HEK293 (cell line): Measurements from ENCODE around the gene UBA7.
A peak's percentile ranks its signal among the peaks of the same experiment; 100 is the strongest.

Source experiments
- CTCF ChIA-PET: fragments of 350-600 bp; formaldehyde crosslinking; extraction: SDS; loops from one replicate; lab custom pipeline; 2021; ENCODE audit warnings: antibody characterized with exemption; lab: Yijun Ruan, JAX
- POLR2A ChIA-PET: fragments of 300-600 bp; formaldehyde crosslinking; extraction: SDS; loops from one replicate; lab custom pipeline; 2020; ENCODE audit warnings: antibody characterized with exemption, inconsistent platforms; lab: Yijun Ruan, JAX
- H3K27ac ChIP-seq: fragments of 200-500 bp; sonication (Bioruptor generic); 2 replicates; pipeline ENCODE4 v1.5.1; 2014; ENCODE audit warnings: low read depth, low read length, control low read depth, inconsistent platforms; ENCODE audit errors: extremely low read depth
- H3K36me3 ChIP-seq, 2 experiments: fragments of 200-500 bp in 1 of 2; sonication (Bioruptor generic) in 1 of 2; 1 replicate in 1 of 2; 2 replicates in 1 of 2; pipeline ENCODE4 v1.5.1; 2014 to 2017; ENCODE audit warnings: inconsistent platforms in 2 of 2, low read length in 2 of 2; ENCODE audit not compliant: control insufficient read depth in 2 of 2, insufficient read depth in 1 of 2
- H3K4me1 ChIP-seq: fragments of 200-500 bp; sonication (Bioruptor generic); 2 replicates; pipeline ENCODE4 v1.5.1; 2014; ENCODE audit warnings: mild to moderate bottlenecking, low read length, inconsistent platforms; ENCODE audit not compliant: control insufficient read depth, insufficient read depth
- H3K4me3 ChIP-seq: 2 replicates; pipeline ENCODE4 v1.5.1; 2011; ENCODE audit warnings: low read depth, mild to moderate bottlenecking, control low read depth, low read length, moderate library complexity
- H3K9me3 ChIP-seq: fragments of 200-500 bp; sonication (Bioruptor generic); 2 replicates; pipeline ENCODE4 v1.5.1; 2014; ENCODE audit warnings: low read depth, low read length, inconsistent platforms; ENCODE audit not compliant: control insufficient read depth, insufficient read depth
- HOXA7 ChIP-seq: sonication (generic); formaldehyde crosslinking; IDR thresholded peaks from 2 replicates; pipeline ENCODE4 v1.8.1; 2022; ENCODE audit warnings: missing genetic modification reagents, borderline replicate concordance
- OSR2 ChIP-seq: fragments of 450-650 bp; formaldehyde crosslinking; IDR thresholded peaks from 2 replicates; pipeline ENCODE4 v1.5.1; 2016; ENCODE audit warnings: missing biosample characterization, missing genetic modification characterization
- ZBTB1 ChIP-seq: fragments of 450-650 bp; formaldehyde crosslinking; IDR thresholded peaks from 2 replicates; pipeline ENCODE4 v1.5.1; 2016; ENCODE audit warnings: missing biosample characterization, missing genetic modification characterization
- ZBTB20 ChIP-seq: fragments of 450-650 bp; formaldehyde crosslinking; IDR thresholded peaks from 2 replicates; pipeline ENCODE4 v1.5.1; 2016; ENCODE audit warnings: missing biosample characterization, missing genetic modification characterization
- ZBTB8A ChIP-seq: fragments of 450-650 bp; formaldehyde crosslinking; IDR thresholded peaks from 2 replicates; pipeline ENCODE4 v1.5.1; 2016; ENCODE audit warnings: missing biosample characterization, missing genetic modification characterization
- ZNF157 ChIP-seq: fragments of 450-650 bp; formaldehyde crosslinking; IDR thresholded peaks from 2 replicates; pipeline ENCODE4 v1.5.1; 2016; ENCODE audit warnings: missing biosample characterization, missing genetic modification characterization
- ZNF2 ChIP-seq: fragments of 450-650 bp; formaldehyde crosslinking; IDR thresholded peaks from 2 replicates; pipeline ENCODE4 v1.5.1; 2016; ENCODE audit warnings: missing biosample characterization, missing genetic modification characterization
- ZNF223 ChIP-seq: fragments of 450-650 bp; formaldehyde crosslinking; IDR thresholded peaks from 2 replicates; pipeline ENCODE4 v1.5.1; 2016; ENCODE audit warnings: missing biosample characterization, missing genetic modification characterization
- ZNF48 ChIP-seq: fragments of 450-650 bp; formaldehyde crosslinking; IDR thresholded peaks from 2 replicates; pipeline ENCODE4 v1.5.1; 2016; ENCODE audit warnings: missing biosample characterization, missing genetic modification characterization
- ZNF548 ChIP-seq: fragments of 450-650 bp; formaldehyde crosslinking; IDR thresholded peaks from 2 replicates; pipeline ENCODE4 v1.5.1; 2016; ENCODE audit warnings: missing biosample characterization, missing genetic modification characterization
- ZNF596 ChIP-seq: fragments of 450-650 bp; IDR thresholded peaks from 2 replicates; pipeline ENCODE4 v1.5.0; 2018; ENCODE audit warnings: missing biosample characterization, mild to moderate bottlenecking, missing genetic modification characterization, moderate library complexity
- ZNF600 ChIP-seq: fragments of 450-650 bp; formaldehyde crosslinking; IDR thresholded peaks from 2 replicates; pipeline ENCODE4 v1.5.1; 2016; ENCODE audit warnings: missing biosample characterization, missing genetic modification characterization
- ZNF629 ChIP-seq: fragments of 450-650 bp; formaldehyde crosslinking; IDR thresholded peaks from 2 replicates; pipeline ENCODE4 v1.5.1; 2017; ENCODE audit warnings: missing biosample characterization, missing genetic modification characterization
- ZNF677 ChIP-seq: fragments of 450-650 bp; IDR thresholded peaks from 2 replicates; pipeline ENCODE4 v1.5.0; 2018; ENCODE audit warnings: missing biosample characterization, mild to moderate bottlenecking, missing genetic modification characterization, moderate library complexity
- ZNF843 ChIP-seq: fragments of 450-650 bp; formaldehyde crosslinking; IDR thresholded peaks from 2 replicates; pipeline ENCODE4 v1.5.1; 2016; ENCODE audit warnings: missing biosample characterization, missing genetic modification characterization
- TF ChIP-seq, protein P1 (sequence below): fragments of 450-650 bp; IDR thresholded peaks from 2 replicates; pipeline ENCODE4 v1.5.1; 2018; ENCODE audit warnings: missing biosample characterization, missing genetic modification characterization
- TF ChIP-seq, protein P2 (sequence below): fragments of 450-650 bp; formaldehyde crosslinking; IDR thresholded peaks from 2 replicates; pipeline ENCODE4 v1.5.1; 2016; ENCODE audit warnings: missing biosample characterization, missing genetic modification characterization
- TF ChIP-seq, protein P3 (sequence below): fragments of 450-650 bp; formaldehyde crosslinking; IDR thresholded peaks from 2 replicates; pipeline ENCODE4 v1.5.1; 2017; ENCODE audit warnings: missing biosample characterization, mild to moderate bottlenecking, missing genetic modification characterization, moderate library complexity
- TF ChIP-seq, protein P4 (sequence below): fragments of 450-650 bp; formaldehyde crosslinking; IDR thresholded peaks from 2 replicates; pipeline ENCODE4 v1.5.1; 2016; ENCODE audit warnings: missing biosample characterization, missing genetic modification characterization

The UBA7 gene

DNA sequence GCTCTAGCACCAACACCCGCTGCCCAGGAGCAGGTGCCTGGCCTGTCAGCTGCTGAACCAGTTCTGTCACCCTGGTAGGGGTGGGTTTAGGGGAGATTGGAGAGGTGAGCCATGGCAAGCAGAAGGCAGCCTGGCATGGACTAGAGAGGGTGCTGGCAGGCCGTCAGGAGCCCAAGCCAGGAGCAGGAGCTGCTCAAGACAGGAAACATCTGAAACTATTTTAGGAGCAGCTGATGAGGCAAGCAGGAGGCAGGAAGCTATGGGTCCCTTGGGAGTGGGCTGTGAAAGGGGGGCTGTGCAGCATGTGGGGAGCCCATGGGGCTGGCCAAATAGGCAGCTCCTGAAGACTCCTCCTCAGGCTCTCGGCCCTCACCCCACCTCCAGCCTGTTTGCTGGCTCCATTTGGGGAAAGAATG is 8.4 kb downstream of the UBA7 start:
- no peak overlapping the region for H3K4me3 ChIP-seq
- ChIA-PET POLR2A (interaction anchor here (0.6 to 1.1 kb wide), 2 partner anchors 15 to 19 kb away, joined by 3 read pairs; partner anchors contain the start of gene IP6K1), CTCF (interaction anchor here (1.3 to 2.0 kb wide), 2 partner anchors 34 to 95 kb away, joined by 4 to 10 read pairs; no protein-coding TSS in a partner anchor)
- no peaks in the 10 kb centered on the region for H3K9me3 ChIP-seq
- no peak overlapping the region for H3K27ac ChIP-seq
- no peak for TF ChIP-seq ZNF2
- peak; percentile 41 for TF ChIP-seq OSR2 (tag by site-specific recombination)
- 0 out of 2 replicates have a peak, but pooled peaks have one; percentile 42 for TF ChIP-seq ZBTB8A
- TF ChIP-seq, all 188 proteins: peak for 2
- no peaks in the 10 kb centered on the region for H3K4me1 ChIP-seq
- H3K36me3 ChIP-seq: no peaks in the 10 kb centered on the region

DNA sequence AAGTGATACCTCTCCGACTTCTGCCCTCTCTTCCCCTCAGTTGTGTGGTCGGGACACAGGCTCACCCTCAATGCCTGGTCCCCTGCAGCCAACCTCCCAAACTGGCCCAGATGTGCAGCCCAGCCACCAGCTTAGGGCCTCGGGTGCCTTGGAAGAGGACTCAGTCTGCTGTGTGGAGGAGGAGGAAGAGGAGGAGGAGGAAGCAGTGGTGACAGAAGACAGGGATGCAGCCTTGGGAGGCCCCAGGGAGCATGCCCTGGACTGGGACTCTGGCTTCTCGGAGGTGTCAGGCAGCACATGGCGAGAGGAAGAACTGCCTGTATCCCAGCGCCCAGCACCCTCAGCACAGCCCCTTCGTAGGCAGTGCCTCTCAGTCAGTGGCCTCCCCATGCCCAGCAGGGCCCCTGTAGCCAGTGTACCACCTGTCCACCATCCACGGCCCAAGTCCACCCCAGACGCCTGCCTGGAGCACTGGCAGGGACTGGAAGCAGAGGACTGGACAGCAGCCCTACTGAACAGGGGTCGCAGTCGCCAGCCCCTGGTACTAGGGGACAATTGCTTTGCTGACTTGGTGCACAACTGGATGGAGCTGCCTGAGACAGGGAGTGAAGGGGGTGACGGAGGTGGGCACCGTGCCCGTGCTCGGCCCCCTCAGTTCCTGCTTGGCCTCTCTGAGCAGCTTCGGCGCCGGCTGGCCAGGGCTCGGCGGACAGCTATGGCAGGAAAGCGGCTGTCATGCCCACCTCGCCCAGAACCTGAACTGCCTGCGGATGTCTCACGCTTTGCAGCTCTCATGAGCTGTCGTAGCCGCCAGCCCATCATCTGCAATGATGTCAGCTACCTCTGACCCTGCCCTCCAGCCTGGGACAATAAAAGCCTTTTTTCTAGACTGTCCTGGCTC is 9.4 kb downstream of the UBA7 start:
- CTCF ChIA-PET: interaction anchor here (0.6 to 2.7 kb wide), 4 partner anchors 35 to 249 kb away, joined by 3 to 10 read pairs (median 6); no protein-coding TSS in a partner anchor
- Histone ChIP-seq H3K9me3 (no peaks in the 10 kb centered on the region), H3K4me3 (no peak overlapping the region), H3K36me3 (no peaks in the 10 kb centered on the region), H3K27ac (no peak overlapping the region), H3K4me1 (no peaks in the 10 kb centered on the region)
- TF ChIP-seq ZBTB20 (tag by site-specific recombination) (0 out of 2 replicates have a peak, but pooled peaks have one; percentile 1), ZNF677 (tag by site-specific recombination) (no peak), HOXA7 (CRISPR knock-in tag) (no peak)
- TF ChIP-seq, protein P1, sequence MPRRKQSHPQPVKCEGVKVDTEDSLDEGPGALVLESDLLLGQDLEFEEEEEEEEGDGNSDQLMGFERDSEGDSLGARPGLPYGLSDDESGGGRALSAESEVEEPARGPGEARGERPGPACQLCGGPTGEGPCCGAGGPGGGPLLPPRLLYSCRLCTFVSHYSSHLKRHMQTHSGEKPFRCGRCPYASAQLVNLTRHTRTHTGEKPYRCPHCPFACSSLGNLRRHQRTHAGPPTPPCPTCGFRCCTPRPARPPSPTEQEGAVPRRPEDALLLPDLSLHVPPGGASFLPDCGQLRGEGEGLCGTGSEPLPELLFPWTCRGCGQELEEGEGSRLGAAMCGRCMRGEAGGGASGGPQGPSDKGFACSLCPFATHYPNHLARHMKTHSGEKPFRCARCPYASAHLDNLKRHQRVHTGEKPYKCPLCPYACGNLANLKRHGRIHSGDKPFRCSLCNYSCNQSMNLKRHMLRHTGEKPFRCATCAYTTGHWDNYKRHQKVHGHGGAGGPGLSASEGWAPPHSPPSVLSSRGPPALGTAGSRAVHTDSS (tag by site-specific recombination): peak; percentile 49
- POLR2A ChIA-PET: interaction anchor here (0.6 to 1.1 kb wide), 3 partner anchors 18 to 63 kb away, joined by 3 to 5 read pairs (median 3); partner anchors contain the start of gene IP6K1

DNA sequence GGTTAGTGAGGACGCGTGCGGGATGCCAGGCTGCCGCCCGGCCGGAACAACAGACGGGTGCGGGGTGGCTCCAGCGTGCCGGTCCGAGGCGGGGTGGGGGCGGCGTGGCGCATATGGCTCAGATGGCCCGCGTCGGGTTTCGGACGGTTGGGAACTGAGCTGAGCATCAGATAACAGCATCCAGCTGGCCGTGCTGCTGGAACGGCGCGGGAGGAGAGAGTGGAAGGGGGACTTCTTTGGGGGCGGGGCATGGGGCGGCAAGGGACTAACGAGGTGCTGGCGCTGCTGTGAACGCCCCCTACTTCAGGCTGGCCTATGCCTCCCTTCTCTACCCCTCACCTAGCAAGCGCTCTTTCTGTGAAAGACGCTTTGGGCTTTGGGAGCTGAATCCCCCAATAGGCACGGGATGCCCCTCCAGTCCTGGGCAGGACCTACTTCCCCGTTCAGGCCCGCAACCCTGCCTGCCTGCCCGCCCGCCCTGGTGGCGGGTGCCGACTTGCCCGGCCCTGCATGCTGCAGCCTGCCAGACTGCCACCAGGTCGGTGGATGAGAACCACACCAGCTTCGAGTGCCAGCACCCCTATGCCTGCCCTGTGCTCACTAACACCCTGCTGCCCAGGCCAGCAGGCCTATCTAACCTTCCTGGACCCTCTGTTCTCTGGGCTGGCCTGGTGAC is 10.2 kb downstream of the UBA7 start:
- peak overlapping the region; percentile 84 for H3K4me3 ChIP-seq
- H3K36me3 ChIP-seq: no peaks in the 10 kb centered on the region
- ChIA-PET CTCF (interaction anchor here (0.6 to 3.1 kb wide), 12 partner anchors 14 to 264 kb away, joined by 3 to 29 read pairs (median 4); partner anchors contain the start of gene IP6K1), POLR2A (interaction anchor here (0.6 to 1.9 kb wide), 5 partner anchors 17 to 105 kb away, joined by 3 to 6 read pairs (median 3); partner anchors contain the start of gene IP6K1)
- H3K4me1 ChIP-seq: no peaks in the 10 kb centered on the region
- no peaks in the 10 kb centered on the region for H3K9me3 ChIP-seq
- H3K27ac ChIP-seq: no peak overlapping the region
- TF ChIP-seq, protein P2, sequence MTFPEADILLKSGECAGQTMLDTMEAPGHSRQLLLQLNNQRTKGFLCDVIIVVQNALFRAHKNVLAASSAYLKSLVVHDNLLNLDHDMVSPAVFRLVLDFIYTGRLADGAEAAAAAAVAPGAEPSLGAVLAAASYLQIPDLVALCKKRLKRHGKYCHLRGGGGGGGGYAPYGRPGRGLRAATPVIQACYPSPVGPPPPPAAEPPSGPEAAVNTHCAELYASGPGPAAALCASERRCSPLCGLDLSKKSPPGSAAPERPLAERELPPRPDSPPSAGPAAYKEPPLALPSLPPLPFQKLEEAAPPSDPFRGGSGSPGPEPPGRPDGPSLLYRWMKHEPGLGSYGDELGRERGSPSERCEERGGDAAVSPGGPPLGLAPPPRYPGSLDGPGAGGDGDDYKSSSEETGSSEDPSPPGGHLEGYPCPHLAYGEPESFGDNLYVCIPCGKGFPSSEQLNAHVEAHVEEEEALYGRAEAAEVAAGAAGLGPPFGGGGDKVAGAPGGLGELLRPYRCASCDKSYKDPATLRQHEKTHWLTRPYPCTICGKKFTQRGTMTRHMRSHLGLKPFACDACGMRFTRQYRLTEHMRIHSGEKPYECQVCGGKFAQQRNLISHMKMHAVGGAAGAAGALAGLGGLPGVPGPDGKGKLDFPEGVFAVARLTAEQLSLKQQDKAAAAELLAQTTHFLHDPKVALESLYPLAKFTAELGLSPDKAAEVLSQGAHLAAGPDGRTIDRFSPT (tag by site-specific recombination): 0 out of 2 replicates have a peak, but pooled peaks have one; percentile 30
- TF ChIP-seq ZBTB20 (tag by site-specific recombination): peak; percentile 13; the same call in 1 of the 2 replicates
- no peak for TF ChIP-seq ZNF843 (tag by site-specific recombination)
- no peak for TF ChIP-seq ZNF157 (tag by site-specific recombination)
- no peak for TF ChIP-seq ZNF548
- TF ChIP-seq ZBTB1 (tag by site-specific recombination): peak; percentile 86
- peak; percentile 49 for TF ChIP-seq ZNF600
- TF ChIP-seq ZNF677 (tag by site-specific recombination): no peak
- TF ChIP-seq, protein P3, sequence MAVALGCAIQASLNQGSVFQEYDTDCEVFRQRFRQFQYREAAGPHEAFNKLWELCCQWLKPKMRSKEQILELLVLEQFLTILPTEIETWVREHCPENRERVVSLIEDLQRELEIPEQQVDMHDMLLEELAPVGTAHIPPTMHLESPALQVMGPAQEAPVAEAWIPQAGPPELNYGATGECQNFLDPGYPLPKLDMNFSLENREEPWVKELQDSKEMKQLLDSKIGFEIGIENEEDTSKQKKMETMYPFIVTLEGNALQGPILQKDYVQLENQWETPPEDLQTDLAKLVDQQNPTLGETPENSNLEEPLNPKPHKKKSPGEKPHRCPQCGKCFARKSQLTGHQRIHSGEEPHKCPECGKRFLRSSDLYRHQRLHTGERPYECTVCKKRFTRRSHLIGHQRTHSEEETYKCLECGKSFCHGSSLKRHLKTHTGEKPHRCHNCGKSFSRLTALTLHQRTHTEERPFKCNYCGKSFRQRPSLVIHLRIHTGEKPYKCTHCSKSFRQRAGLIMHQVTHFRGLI: peak; percentile 74
- no peak for TF ChIP-seq ZNF223 (tag by site-specific recombination)
- TF ChIP-seq ZNF596 (tag by site-specific recombination): no peak
- no peak for TF ChIP-seq ZNF629 (tag by site-specific recombination)
- TF ChIP-seq, protein P4, sequence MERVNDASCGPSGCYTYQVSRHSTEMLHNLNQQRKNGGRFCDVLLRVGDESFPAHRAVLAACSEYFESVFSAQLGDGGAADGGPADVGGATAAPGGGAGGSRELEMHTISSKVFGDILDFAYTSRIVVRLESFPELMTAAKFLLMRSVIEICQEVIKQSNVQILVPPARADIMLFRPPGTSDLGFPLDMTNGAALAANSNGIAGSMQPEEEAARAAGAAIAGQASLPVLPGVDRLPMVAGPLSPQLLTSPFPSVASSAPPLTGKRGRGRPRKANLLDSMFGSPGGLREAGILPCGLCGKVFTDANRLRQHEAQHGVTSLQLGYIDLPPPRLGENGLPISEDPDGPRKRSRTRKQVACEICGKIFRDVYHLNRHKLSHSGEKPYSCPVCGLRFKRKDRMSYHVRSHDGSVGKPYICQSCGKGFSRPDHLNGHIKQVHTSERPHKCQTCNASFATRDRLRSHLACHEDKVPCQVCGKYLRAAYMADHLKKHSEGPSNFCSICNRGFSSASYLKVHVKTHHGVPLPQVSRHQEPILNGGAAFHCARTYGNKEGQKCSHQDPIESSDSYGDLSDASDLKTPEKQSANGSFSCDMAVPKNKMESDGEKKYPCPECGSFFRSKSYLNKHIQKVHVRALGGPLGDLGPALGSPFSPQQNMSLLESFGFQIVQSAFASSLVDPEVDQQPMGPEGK: 0 out of 2 replicates have a peak, but pooled peaks have one; percentile 5
- no peak for TF ChIP-seq ZNF48 (tag by site-specific recombination)
